ENCODE data around the gene EPG5. TPM values are rescaled to one million over a fixed set of nuclear protein-coding genes. Genes with fewer than 3 reads are reported as not detected.

Gene EPG5
- total and polyA plus RNA-seq, 9 of the 15 experiments (the other 6 are each of a cell fraction or from before 2014, with no cell fraction given), result 1.3 to 10.7 (median 5.2) TPM

DNA sequence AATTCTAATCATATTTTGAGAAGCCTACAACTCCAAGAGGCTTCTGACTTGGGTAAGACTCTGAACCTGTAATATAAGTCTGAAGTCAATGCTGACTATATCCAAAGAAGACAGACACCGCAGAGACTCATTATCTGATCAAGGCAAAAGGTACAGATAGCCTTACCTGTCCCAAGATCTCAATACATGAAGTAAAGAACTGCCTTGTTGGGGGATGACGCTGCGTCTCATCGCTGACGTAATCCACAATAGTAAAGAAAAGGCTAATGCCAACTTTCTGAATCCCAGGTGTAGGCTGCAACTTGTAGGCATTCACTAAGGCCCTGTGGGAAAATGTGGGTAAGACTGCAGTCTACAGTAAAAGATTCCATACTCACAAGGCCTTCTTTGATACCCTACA is 79.5 kb downstream of the EPG5 start:
- TF ChIP-seq, protein P1, sequence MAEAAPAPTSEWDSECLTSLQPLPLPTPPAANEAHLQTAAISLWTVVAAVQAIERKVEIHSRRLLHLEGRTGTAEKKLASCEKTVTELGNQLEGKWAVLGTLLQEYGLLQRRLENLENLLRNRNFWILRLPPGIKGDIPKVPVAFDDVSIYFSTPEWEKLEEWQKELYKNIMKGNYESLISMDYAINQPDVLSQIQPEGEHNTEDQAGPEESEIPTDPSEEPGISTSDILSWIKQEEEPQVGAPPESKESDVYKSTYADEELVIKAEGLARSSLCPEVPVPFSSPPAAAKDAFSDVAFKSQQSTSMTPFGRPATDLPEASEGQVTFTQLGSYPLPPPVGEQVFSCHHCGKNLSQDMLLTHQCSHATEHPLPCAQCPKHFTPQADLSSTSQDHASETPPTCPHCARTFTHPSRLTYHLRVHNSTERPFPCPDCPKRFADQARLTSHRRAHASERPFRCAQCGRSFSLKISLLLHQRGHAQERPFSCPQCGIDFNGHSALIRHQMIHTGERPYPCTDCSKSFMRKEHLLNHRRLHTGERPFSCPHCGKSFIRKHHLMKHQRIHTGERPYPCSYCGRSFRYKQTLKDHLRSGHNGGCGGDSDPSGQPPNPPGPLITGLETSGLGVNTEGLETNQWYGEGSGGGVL (CRISPR knock-in tag; IDR thresholded peaks at IDR 0.05), result no peak
- TF ChIP-seq ZNF140 (CRISPR knock-in tag; IDR thresholded peaks at IDR 0.05), result no peak
- no peak for TF ChIP-seq ZNF695 (CRISPR knock-in tag; IDR thresholded peaks at IDR 0.05)
- TF ChIP-seq ETV5 (CRISPR knock-in tag; IDR thresholded peaks at IDR 0.05; ENCODE audit: low read depth), result no peak
- TF ChIP-seq, protein P2, sequence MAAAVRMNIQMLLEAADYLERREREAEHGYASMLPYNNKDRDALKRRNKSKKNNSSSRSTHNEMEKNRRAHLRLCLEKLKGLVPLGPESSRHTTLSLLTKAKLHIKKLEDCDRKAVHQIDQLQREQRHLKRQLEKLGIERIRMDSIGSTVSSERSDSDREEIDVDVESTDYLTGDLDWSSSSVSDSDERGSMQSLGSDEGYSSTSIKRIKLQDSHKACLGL (CRISPR knock-in tag; IDR thresholded peaks at IDR 0.05; ENCODE audit: borderline replicate concordance, poor library complexity, severe bottlenecking), result no peak
- no peak for TF ChIP-seq BRD4 (IDR thresholded peaks at IDR 0.05)
- TF ChIP-seq ZNF41 (CRISPR knock-in tag; conservative IDR thresholded peaks at IDR 0.05), result no peak
- TF ChIP-seq, protein P3, sequence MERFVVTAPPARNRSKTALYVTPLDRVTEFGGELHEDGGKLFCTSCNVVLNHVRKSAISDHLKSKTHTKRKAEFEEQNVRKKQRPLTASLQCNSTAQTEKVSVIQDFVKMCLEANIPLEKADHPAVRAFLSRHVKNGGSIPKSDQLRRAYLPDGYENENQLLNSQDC (CRISPR knock-in tag; IDR thresholded peaks at IDR 0.05), result no peak
- TF ChIP-seq STAG1 (CRISPR knock-in tag; IDR thresholded peaks at IDR 0.05; ENCODE audit: borderline replicate concordance), result no peak
- TF ChIP-seq NCOA4 (IDR thresholded peaks at IDR 0.05; ENCODE audit: partially characterized antibody), result no peak
- H3K4me1 ChIP-seq (replicated peaks in 1 of 2; ENCODE audit: control insufficient read depth in 2 of 2, insufficient read depth in 2 of 2, low read length in 2 of 2), result no peaks in the 10 kb centered on the region
- ChIA-PET CTCF (ENCODE audit: low intra/inter-chr PET ratio) (no interaction called here), POLR2A (no interaction called here)
- FAIRE-seq (no peak), DNase-seq (ENCODE audit: extremely low read depth in 1 of 4, low spot score in 3 of 4) (no peak), ATAC-seq (no peak)
- BruUV-seq (replicated peaks), result no TSS peak
- in situ Hi-C loops (cut with MboI) (no loop called here), intact Hi-C loops (cut with micrococcal nuclease) (loop anchor here (10.0 kb wide), 1 partner anchor 223 kb away; no protein-coding TSS in a partner anchor)
- no peak overlapping the region for H3K4me2 ChIP-seq (ENCODE audit: insufficient read depth, low read length)
- no peaks in the 10 kb centered on the region for H3K9me3 ChIP-seq (replicated peaks; ENCODE audit: control insufficient read depth, insufficient read depth, low read depth, low read length)
- H4K20me1 ChIP-seq (replicated peaks; ENCODE audit: control insufficient read depth, insufficient read depth, low read length), result no peaks in the 10 kb centered on the region
- no peak overlapping the region for H3K9ac ChIP-seq (ENCODE audit: insufficient read depth in 1 of 2, low read depth in 2 of 2, low read length in 2 of 2)
- no peak overlapping the region for H2AFZ ChIP-seq (ENCODE audit: low read depth, low read length)
- H3K9me1 ChIP-seq (ENCODE audit: control insufficient read depth, insufficient read depth, low read length), result no peaks in the 10 kb centered on the region
- no peak overlapping the region for H3K4me3 ChIP-seq
- 80% methylated on average over 5 of the region's 5 CpGs for WGBS (ENCODE audit: insufficient coverage, low coverage, missing lambda C conversion rate)
- peaks cover 17% of the 10 kb centered on the region; the same call in 2 of the 3 replicates for H3K36me3 ChIP-seq (ENCODE audit: control insufficient read depth, insufficient read depth, low read length)
- H3K27me3 ChIP-seq (ENCODE audit: control insufficient read depth in 2 of 2, insufficient read depth in 2 of 2, low read length in 2 of 2), result no peaks in the 10 kb centered on the region
- no peaks in the 10 kb centered on the region for H3K79me2 ChIP-seq (ENCODE audit: control insufficient read depth, insufficient read depth, low read length)
- no peak overlapping the region for H3K27ac ChIP-seq (ENCODE audit: extremely low read depth, low read depth, low read length)
